GM19043 (cell line): ENCODE results near the gene PGAP6.
"Not testable (repeated sequence)": the region's sequence is repeated elsewhere in the genome, so short reads cannot be mapped to it uniquely, and the experiment has no call there.

Experiments used
- ATAC-seq: cut with Tn5 transposase; IDR thresholded peaks from one replicate; pipeline ENCODE4 v1.9.1; 2021; ENCODE audit warnings: low read depth; ENCODE audit not compliant: unreplicated experiment

The PGAP6 gene

DNA sequence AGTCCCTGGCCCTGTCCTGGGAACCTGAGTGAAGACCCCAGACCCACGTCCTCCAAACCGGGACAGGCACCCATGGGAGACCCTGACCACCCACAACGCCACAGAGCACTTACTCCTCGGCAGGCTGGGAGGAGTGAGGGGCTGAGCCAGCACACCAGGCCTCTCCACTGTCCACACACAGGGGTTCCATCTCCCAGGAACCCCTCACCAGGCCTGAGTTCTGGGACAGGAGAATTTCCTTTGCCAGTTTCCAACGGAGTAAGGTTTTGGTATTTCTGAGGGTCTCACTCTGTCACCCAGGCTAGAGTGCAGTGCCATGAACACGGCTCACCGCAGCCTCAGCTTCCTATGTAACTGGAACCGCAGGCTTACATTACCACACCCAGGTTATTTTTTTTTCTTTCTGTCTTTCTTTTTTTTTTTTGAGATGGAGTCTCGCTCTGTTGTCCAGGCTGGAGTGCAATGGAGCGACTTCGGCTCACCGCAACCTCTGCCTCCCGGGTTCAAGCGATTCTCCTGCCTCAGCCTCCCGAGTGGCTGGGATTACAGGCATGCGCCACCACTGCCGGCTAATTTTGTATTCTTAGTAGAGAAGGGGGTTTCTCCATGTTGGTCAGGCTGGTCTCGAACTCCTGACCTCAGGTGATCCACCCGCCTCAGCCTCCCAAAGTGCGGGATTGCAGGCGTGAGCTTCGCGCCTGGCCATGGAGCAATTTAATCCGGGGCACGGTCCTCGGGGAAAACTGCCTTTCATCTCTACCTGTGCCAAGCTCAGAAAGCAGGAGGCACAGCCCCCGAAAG is 1.6 kb downstream of the PGAP6 start:
- no peak for ATAC-seq

DNA sequence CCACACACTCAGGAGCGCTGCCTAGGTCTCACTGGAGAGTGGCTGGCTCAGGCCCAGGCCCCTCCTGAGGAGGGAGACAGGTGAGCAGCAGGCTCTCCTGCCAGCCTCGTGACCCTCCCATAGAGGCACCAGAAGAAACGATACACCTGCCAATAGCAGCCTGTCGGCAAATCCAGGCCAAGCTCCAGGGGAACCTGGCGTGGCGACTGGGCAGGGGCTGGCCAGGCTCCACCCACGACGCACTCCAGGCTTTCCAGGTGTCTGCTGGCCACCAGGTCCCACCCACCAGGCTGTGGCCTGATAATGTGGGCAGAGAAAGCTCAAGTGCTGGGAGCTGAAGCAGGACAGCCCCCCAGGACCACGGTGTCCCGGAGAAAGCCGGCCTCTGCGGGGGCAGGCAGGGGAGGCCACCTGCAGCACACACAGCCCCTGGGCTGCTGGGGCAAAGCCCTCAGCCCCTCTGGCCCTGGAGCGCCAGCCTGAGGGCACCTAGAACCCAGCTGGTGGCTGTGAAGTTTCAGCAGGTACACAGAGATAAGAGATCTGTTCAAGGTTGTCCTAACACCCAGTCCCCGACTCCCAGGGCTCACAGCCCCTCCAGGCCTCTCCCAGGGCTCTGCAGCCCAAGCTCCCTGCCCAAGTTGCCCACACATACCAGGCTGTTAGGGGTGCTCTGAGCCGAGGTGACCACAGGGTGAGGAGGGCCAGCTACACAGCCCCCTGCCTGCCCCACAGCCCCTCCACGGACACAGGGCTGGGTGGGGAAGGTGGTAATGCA is 2.4 kb downstream of the PGAP6 start:
- no peak for ATAC-seq

DNA sequence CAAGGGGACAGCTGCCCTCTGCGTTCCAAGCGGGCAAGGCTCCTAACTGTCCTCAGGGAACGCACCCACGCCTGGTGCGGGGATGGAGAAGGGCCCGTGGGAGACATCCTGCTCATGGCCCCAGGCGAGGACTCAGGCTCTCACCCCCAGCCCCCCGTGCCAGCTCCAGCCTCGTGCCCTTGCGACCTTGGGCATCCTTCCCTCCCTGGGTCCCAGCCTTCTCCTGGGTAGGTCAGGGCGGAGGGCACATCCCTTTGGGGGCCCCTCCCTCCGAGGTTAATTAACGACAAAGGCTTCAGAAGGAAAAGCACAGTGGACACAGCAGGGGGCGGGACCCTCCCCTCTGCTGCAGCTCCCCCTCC is 3.0 kb downstream of the PGAP6 start:
- ATAC-seq: no peak

DNA sequence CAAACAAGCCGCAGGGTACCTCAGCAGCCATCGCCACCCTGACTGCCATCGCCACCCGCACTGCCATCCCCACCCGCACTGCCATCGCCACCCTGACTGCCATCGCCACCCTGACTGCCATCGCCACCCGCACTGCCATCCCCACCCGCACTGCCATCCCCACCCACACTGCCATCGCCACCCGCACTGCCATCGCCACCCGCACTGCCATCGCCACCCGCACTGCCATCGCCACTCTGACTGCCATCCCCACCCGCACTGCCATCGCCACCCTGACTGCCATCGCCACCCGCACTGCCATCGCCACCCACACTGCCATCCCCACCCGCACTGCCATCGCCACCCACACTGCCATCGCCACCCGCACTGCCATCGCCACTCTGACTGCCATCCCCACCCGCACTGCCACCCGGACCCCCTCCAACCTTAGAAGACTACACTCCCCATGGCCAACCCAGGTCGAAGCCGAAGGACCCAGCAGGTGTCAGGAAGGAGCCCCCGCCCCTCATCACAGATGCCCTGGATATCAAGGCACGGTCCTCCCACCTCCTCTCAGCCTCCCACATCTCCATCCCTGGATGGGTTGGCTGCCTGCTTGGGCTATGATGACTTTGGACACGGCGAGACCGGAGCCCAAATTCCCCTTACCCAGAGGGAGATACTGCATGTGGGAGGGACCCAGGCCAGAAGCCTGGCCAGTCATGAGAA is 3.5 kb downstream of the PGAP6 start:
- not testable (repeated sequence) for ATAC-seq

- no peak for ATAC-seq
Observed at GRCh38 chr16:377419-377951, 4.3 kb downstream of the PGAP6 start.

- ATAC-seq: no peak
Observed at GRCh38 chr16:376817-377418, 4.9 kb downstream of the PGAP6 start.

GRCh38 chr16:375927-376816 is 5.6 kb downstream of the PGAP6 start:
- ATAC-seq: no peak

DNA sequence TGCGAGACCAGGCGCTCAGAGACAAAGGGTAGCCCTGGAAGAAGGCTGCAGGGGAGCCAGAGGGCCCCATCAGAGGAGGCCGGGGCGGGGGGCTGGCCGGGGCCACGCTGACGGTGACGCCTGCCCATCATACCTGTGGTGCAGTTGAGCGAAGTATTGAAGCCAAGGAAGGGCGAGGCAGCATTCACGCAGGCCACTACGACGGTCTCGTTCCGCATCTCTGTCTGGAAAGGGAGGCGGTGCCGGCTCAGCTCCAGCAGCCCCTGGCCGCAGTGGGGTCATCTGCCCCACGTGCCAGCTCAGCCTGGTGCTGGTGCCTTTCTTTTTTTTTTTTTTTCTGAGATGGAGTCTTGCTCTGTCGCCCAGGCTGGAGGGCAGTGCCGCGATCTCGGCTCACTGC is 6.6 kb downstream of the PGAP6 start:
- ATAC-seq: no peak

DNA sequence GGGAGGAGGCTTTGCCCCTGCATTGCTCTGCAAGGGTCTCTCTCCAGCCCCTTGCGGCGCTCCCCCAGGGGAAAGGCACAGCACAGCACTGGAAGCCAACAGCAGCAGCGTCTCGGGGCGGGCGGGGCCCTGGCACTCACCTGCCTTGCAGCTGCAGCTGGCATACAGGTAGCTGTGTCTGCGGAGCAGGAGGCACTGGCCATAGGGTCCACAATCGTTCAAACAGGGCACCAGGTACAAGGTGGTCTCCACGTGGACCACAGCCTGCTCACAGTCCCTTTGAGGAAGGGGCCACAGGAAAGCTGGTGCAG is 7.2 kb downstream of the PGAP6 start:
- ATAC-seq: no peak

DNA sequence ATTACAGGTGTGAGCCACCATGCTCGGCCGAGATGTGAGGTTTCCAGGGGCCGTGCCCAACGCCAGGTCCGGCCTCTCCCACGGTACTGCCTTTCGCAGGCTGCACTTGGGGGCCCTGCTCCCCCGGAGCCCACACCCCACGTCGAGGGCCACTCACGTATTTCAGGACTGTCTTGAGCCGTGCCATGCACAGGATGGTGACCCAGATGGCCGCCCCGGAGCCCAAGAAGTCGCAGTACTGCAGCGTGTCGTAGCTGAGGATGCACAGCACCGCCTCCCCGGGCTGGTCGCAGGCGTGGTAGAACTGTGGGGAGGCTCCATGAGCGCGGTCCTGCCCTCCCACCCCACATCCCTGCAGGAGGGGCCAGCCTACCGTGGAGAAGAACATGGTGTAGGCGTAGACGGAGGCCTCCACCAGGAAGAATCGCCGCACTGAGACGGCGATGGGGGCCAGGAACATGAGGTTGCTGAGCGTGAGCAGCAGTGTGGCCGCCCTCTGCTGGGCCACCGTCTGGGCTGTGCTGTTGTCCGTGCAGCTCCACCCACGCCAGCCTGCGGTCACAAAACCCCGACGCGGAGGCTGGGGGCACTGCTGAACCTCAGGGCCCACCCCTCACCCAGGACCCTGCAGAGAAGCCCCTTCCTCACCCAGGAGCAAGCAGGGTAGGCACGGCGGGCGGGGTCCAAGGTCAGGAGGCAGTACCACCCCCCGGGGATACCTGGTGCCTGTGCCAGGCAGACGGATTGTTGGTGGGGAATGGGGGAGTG is 7.7 kb downstream of the PGAP6 start:
- no peak for ATAC-seq

GRCh38 chr16:373020-373598 is 8.7 kb downstream of the PGAP6 start:
- no peak for ATAC-seq

GRCh38 chr16:372302-372983 is 9.3 kb downstream of the PGAP6 start:
- no peak for ATAC-seq

GRCh38 chr16:371515-372301 is 10.1 kb downstream of the PGAP6 start:
- ATAC-seq: no peak

DNA sequence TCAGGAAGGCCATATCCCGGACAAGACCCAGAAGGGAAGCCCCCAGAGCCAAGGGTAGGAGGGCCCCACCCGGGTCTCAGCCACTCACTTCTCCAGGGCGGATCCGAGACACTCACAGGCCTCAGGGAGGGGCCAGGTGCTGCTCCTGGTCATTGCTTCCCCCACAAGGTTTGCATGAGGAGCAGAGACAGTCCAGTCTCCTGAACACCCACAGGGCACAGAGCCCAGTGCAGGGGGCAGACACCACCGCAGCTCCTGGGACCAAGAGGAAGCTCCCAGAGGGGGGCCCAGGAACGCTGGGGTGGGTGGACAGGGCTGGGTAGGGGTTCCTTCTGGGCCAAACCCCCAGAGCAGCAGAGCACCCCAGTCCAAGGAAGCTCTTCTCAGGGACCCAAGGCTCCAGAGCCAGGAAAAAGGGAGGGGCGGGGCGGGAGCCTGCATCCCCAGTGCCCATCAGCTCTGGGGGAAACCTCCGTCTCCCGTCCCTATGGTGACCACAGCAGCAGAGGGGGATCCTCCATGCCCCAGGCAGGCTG is 10.7 kb downstream of the PGAP6 start:
- no peak for ATAC-seq

DNA sequence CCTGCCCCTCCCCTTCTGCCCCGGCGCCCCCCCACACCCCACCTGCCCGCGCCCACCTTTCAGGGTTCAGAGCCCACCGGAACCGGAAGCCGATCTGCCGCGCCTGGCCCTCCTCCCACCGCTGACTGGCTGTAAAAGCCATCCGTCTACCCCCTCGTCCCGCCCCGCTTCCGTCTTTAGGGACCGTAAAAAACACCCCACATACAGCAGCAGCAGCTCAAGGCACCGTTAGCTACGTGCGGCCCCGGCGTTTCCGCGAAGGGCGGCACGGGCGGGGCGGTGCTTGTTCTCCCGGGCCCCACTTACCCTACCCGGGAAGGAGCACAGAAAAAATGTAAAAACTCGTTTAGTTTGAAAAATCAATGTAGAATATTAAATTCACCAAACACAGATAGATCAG is 11.3 kb downstream of the PGAP6 start, which contains the start of gene MRPL28:
TSS of gene MRPL28 (minus strand) at position 96 of the 400 bp plus-strand sequence. CDS start 320 bp downstream, outside the sequence.
- peak; percentile 86 for ATAC-seq

DNA sequence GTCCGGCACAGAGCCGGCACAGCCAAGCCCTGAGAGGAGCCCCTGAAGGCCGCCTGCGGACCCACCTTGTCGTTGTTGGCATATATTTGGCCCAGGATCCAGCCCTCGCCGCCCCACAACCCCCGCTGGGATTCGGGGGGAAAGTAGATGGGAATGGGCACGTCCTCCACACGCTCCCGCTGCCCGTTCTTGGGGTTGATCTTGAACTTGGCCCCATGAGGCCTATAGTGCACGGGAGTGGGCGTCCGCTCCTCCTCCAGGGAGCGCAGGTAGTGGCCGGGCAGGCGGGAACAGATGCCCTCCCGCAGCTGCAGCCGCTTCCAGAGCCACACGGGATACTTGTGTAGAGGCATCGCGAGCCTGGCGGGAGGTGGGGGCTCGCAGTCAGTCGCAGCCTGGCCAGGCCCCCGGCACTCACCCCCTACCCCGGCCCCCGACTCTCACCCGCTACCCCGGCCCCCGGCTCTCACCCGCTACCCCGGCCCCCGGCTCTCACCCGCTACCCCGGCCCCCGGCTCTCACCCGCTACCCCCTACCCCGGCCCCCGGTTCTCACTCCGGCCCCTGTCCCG is 11.8 kb downstream of the PGAP6 start:
- ATAC-seq: no peak
